PC-3 (cell line): Measurements from ENCODE around the gene CPNE7. TPM values are rescaled to one million over a fixed set of nuclear protein-coding genes. Genes with fewer than 3 reads are reported as not detected.

Experiments
- ATAC-seq: fragments of 200-7000 bp; cut with Tn5 transposase; 2 replicates; pipeline ENCODE4 v1.9.1; 2020; ENCODE audit warnings: mild to moderate bottlenecking, moderate library complexity
- BruUV-seq: library from RNA; stranded (reverse); fragments of 400-500 nt; replicated peaks from 2 replicates; lab custom pipeline; 2021; lab: Mats Ljungman, UMichigan
- CTCF ChIA-PET: fragments of 300-600 bp; sonication (Branson Sonifier 250); formaldehyde crosslinking; loops from one replicate; lab custom pipeline; 2022; ENCODE audit warnings: antibody characterized with exemption; lab: Charles Lee
- POLR2A ChIA-PET: fragments of 300-600 bp; sonication (Branson Sonifier 250); formaldehyde crosslinking; loops from one replicate; lab custom pipeline; 2022; ENCODE audit warnings: antibody characterized with exemption; ENCODE audit not compliant: unreplicated experiment; lab: Charles Lee
- DNase-seq: peaks from one replicate; pipeline ENCODE4 v3.0.0-alpha.2; 2015
- H2AFZ ChIP-seq: fragments of 300-600 bp; sonication (generic); 2 replicates; pipeline ENCODE4 v1.6.0; 2016; ENCODE audit warnings: antibody characterized with exemption, low read length
- H3F3A ChIP-seq: fragments of 300-600 bp; sonication (generic); one replicate; pipeline ENCODE4 v1.6.0; 2017; ENCODE audit warnings: antibody characterized with exemption, low read length, control low read depth, mild to moderate bottlenecking; ENCODE audit not compliant: unreplicated experiment
- H3K27ac ChIP-seq: fragments of 300-600 bp; sonication (generic); 2 replicates; pipeline ENCODE4 v1.5.1; 2016; ENCODE audit warnings: mild to moderate bottlenecking, low read length
- H3K27me3 ChIP-seq: fragments of 300-600 bp; sonication (generic); 2 replicates; pipeline ENCODE4 v1.6.1; 2016; ENCODE audit warnings: low read length, mixed read lengths
- H3K36me3 ChIP-seq: fragments of 300-600 bp; sonication (generic); 2 replicates; pipeline ENCODE4 v1.6.1; 2016; ENCODE audit warnings: low read depth, mixed run types, low read length, mixed read lengths
- H3K4me1 ChIP-seq: fragments of 300-600 bp; sonication (generic); 2 replicates; pipeline ENCODE4 v1.5.1; 2016; ENCODE audit warnings: low read length; ENCODE audit not compliant: insufficient read depth
- H3K4me2 ChIP-seq: fragments of 300-600 bp; sonication (generic); 2 replicates; pipeline ENCODE4 v1.6.0; 2016; ENCODE audit warnings: low read length
- H3K4me3 ChIP-seq: fragments of 300-600 bp; sonication (generic); 2 replicates; pipeline ENCODE4 v1.5.1; 2016; ENCODE audit warnings: mild to moderate bottlenecking, low read length, mixed read lengths
- H3K79me2 ChIP-seq: fragments of 300-600 bp; sonication (generic); 2 replicates; pipeline ENCODE4 v1.6.1; 2017; ENCODE audit warnings: low read length, mixed read lengths
- H3K9ac ChIP-seq: fragments of 300-600 bp; sonication (generic); 2 replicates; pipeline ENCODE4 v1.6.0; 2016; ENCODE audit warnings: mild to moderate bottlenecking, low read length
- H3K9me2 ChIP-seq: fragments of 300-600 bp; sonication (generic); replicated peaks from 2 replicates; pipeline ENCODE4 v1.6.1; 2016; ENCODE audit warnings: mixed run types, low read length, mixed read lengths
- H3K9me3 ChIP-seq: fragments of 300-600 bp; sonication (generic); 2 replicates; pipeline ENCODE4 v1.6.1; 2016; ENCODE audit warnings: low read length, mixed read lengths
- H4K20me1 ChIP-seq: fragments of 300-600 bp; sonication (generic); 2 replicates; pipeline ENCODE4 v1.6.1; 2016; ENCODE audit warnings: low read length, mixed read lengths
- EZH2 ChIP-seq: fragments of 300-600 bp; sonication (generic); IDR thresholded peaks from one replicate; pipeline ENCODE4 v1.6.1; 2017; ENCODE audit warnings: antibody characterized with exemption, mild to moderate bottlenecking, low read length; ENCODE audit not compliant: unreplicated experiment
- EZH2phosphoT487 ChIP-seq: fragments of 300-600 bp; sonication (generic); IDR thresholded peaks from 2 replicates; pipeline ENCODE4 v1.6.1; 2018; ENCODE audit warnings: mild to moderate bottlenecking, antibody characterized with exemption, low read length, borderline replicate concordance
- intact Hi-C: fragments of 100-400 bp; cut with micrococcal nuclease; formaldehyde crosslinking; loops from 2 replicates; pipeline ENCODE4 v1.9.0; 2023
- total RNA-seq: library from RNA; depleted of rRNA; stranded (reverse); fragments of >200 nt; gene quantifications from 2 replicates; pipeline ENCODE4 v1.2.3, GENCODE V29; 2014
- TF ChIP-seq, protein P1 (sequence below): fragments of 300-600 bp; sonication (generic); conservative IDR thresholded peaks from 2 replicates; pipeline ENCODE4 v1.5.1; 2017; ENCODE audit warnings: antibody characterized with exemption, low read depth, mild to moderate bottlenecking, low read length

CPNE7 gene
- total RNA-seq, 1 experiment from 2014 or later, result 29.7 TPM

DNA sequence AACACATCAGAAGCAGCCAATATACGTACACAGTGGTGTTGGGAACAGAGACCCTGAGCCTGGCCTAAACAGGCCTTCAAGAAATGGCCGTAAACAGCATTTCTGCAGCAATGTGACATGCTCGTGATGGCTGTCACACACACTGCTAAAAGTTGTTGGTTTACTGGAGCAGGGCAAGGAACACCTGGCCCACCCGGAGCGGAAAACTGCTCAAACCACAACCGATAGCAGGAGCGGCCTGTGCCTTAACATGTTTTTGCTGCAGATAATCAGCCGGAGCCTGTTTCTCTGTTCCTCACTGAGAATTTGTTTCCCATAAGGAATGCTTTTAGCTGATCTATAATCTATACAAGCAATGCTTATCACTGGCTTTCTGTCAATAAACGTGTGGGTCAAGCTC is 31.9 kb downstream of the CPNE7 start:
- H3K4me1 ChIP-seq, result peaks cover 5% of the 10 kb centered on the region; the same call in 1 of the 2 replicates
- H3K9ac ChIP-seq, result no peak overlapping the region
- no peaks in the 10 kb centered on the region for H3K27me3 ChIP-seq
- ChIA-PET CTCF (no interaction called here), POLR2A (no interaction called here)
- H3K9me2 ChIP-seq, result no peaks in the 10 kb centered on the region
- H3K4me2 ChIP-seq, result no peak overlapping the region
- no peaks in the 10 kb centered on the region for H3F3A ChIP-seq
- no peak overlapping the region for H3K4me3 ChIP-seq
- no TSS peak for BruUV-seq
- intact Hi-C loops, result no loop called here
- DNase-seq, result no peak
- ATAC-seq, result no peak
- TF ChIP-seq, protein P1, sequence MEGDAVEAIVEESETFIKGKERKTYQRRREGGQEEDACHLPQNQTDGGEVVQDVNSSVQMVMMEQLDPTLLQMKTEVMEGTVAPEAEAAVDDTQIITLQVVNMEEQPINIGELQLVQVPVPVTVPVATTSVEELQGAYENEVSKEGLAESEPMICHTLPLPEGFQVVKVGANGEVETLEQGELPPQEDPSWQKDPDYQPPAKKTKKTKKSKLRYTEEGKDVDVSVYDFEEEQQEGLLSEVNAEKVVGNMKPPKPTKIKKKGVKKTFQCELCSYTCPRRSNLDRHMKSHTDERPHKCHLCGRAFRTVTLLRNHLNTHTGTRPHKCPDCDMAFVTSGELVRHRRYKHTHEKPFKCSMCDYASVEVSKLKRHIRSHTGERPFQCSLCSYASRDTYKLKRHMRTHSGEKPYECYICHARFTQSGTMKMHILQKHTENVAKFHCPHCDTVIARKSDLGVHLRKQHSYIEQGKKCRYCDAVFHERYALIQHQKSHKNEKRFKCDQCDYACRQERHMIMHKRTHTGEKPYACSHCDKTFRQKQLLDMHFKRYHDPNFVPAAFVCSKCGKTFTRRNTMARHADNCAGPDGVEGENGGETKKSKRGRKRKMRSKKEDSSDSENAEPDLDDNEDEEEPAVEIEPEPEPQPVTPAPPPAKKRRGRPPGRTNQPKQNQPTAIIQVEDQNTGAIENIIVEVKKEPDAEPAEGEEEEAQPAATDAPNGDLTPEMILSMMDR, result no peak
- TF ChIP-seq EZH2 (no peak), EZH2phosphoT487 (no peak)
- no peak overlapping the region for H3K27ac ChIP-seq
- H3K9me3 ChIP-seq, result no peaks in the 10 kb centered on the region
- no peak overlapping the region for H2AFZ ChIP-seq
- no peaks in the 10 kb centered on the region for H3K36me3 ChIP-seq
- no peaks in the 10 kb centered on the region for H3K79me2 ChIP-seq
- no peaks in the 10 kb centered on the region for H4K20me1 ChIP-seq

DNA sequence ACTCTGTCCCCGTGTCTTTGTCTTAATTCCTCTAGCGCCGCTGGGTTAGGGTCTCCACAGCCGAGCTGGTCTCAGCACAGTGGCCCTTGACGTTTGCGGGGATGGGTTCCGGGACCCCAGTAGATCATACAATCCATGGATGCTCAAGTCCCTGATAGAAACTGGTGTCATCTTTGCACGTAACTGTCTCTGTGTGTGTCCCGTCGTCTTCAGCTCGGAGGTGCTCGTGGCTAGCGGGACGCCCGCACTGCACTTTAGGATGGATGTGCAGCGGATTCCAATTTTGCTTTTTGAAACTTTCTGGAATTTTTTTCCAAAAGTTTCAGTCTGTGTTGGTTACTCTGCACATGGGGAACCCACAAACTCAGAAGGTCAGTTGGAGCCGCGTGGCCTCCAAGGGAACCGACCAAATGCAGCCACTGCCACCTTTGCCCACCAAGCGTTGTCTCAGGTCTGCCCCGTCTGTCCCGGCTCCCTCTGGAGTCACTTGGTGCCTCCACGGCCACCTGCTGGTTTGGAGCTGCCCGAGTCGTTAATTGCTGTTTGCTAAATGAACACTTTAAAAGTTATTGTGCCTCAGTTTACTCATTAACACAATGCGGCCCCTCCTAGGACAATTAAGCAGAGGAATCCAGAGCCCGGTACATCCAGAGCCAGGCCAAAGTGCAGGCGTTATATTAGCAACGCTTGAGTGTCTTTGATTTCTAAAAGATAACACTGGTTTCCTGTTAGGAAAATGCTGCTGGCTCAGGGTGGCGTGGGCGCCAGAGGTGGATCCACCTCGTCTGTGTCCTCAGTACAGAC is 32.6 kb downstream of the CPNE7 start:
- ATAC-seq (no peak), DNase-seq (no peak)
- POLR2A ChIA-PET, result interaction anchor here (0.6 kb wide), 1 partner anchor 136 kb away, joined by 3 read pairs; no protein-coding TSS in a partner anchor
- Histone ChIP-seq H3K4me3 (no peak overlapping the region), H3K27ac (no peak overlapping the region), H4K20me1 (no peaks in the 10 kb centered on the region), H3K36me3 (no peaks in the 10 kb centered on the region), H3K4me1 (no peaks in the 10 kb centered on the region), H3K4me2 (no peak overlapping the region), H3K9ac (no peak overlapping the region), H3K79me2 (no peaks in the 10 kb centered on the region), H3K9me3 (no peaks in the 10 kb centered on the region), H2AFZ (no peak overlapping the region), H3K27me3 (no peaks in the 10 kb centered on the region), H3F3A (no peaks in the 10 kb centered on the region), H3K9me2 (no peaks in the 10 kb centered on the region)
- intact Hi-C loops, result no loop called here
- CTCF ChIA-PET, result interaction anchor here (0.8 kb wide), 1 partner anchor 115 kb away, joined by 3 read pairs; no protein-coding TSS in a partner anchor
- no TSS peak for BruUV-seq
- TF ChIP-seq EZH2 (no peak), EZH2phosphoT487 (no peak)
- TF ChIP-seq, protein P1, result no peak

DNA sequence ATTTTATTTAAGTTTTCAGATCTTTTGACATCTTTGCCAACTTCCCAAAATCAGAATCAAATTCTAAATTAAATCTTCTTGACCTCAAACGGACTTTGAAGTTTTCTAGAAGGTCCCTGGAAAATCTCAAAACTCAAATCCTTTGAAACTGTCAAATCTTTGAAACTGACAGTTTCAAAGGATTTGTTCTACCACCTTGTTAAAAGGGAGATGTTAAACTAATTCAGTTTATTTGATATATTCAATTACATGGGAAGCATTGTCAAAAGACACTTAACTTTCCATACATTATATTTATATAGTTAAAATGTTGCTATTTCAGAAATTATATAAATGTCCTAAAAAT is 34.5 kb downstream of the CPNE7 start:
- H3K4me2 ChIP-seq, result no peak overlapping the region

More for the DNA sequence above, 34.5 kb downstream of the CPNE7 start:
- H4K20me1 ChIP-seq, result no peaks in the 10 kb centered on the region
- no peaks in the 10 kb centered on the region for H3K27me3 ChIP-seq
- no peak for ATAC-seq
- no peaks in the 10 kb centered on the region for H3F3A ChIP-seq
- ChIA-PET CTCF (no interaction called here), POLR2A (no interaction called here)
- no peak overlapping the region for H3K4me3 ChIP-seq
- DNase-seq, result no peak
- no peak overlapping the region for H3K27ac ChIP-seq
- TF ChIP-seq, protein P1, result no peak
- no peak for TF ChIP-seq EZH2
- no peak for TF ChIP-seq EZH2phosphoT487
- no TSS peak for BruUV-seq
- no peak overlapping the region for H2AFZ ChIP-seq
- no peak overlapping the region for H3K9ac ChIP-seq
- H3K79me2 ChIP-seq, result no peaks in the 10 kb centered on the region
- H3K9me3 ChIP-seq, result no peaks in the 10 kb centered on the region
- no peaks in the 10 kb centered on the region for H3K36me3 ChIP-seq
- H3K4me1 ChIP-seq, result no peaks in the 10 kb centered on the region
- intact Hi-C loops, result no loop called here
- no peaks in the 10 kb centered on the region for H3K9me2 ChIP-seq
